Measurements from ENCODE around the gene SLC25A45. TPM values are rescaled to one million over a fixed set of nuclear protein-coding genes. Genes with fewer than 3 reads are reported as not detected.

SLC25A45 gene
- total RNA-seq, 1 donor from 2014 or later, result 14.5 TPM

DNA sequence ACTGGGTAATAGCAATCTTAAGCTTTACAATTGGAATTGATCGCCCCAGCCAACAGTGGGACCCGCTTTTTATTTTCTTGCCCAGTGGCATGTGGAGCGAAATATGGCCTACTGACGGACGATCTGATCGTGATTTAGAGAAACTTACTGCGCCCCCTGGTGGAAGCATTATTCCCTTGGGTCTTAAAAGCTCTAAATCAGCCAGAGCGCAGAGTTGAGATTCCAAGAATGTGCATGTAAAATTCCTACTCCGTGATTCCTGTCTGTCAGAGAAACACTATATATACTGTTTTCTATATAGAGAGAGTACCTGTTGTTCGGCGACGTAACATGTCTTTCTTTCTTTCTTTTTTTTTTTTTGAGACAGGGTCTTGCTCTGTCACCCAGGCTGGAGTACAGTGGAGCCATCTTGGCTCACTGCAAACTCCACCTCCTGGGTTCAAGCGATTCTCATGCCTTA, 52.5 kb downstream of the SLC25A45 start:
- peak; percentile 67 for ATAC-seq
- peak; percentile 80 for DNase-seq (ENCODE audit: low spot score)

DNA sequence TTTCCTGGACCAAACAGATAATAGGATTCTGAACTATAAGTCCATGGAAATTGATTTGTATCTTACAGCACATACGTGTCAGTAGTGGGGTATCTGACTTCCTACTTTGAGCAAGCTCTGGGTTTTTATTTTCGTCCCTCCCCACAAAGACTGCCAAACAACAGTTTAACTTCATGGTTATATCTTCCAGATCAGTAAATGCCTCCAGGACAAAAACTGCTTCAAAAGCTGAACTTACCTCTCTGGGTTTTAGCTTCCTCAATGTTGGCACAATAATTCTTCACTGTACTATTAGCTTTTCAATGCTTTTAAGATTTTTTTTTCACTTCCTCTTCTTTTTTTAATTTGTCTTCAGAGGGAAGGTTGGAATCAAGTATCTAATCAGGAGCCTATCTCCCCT, 53.0 kb downstream of the SLC25A45 start:
- ATAC-seq (no peak), DNase-seq (ENCODE audit: low spot score) (no peak)

DNA sequence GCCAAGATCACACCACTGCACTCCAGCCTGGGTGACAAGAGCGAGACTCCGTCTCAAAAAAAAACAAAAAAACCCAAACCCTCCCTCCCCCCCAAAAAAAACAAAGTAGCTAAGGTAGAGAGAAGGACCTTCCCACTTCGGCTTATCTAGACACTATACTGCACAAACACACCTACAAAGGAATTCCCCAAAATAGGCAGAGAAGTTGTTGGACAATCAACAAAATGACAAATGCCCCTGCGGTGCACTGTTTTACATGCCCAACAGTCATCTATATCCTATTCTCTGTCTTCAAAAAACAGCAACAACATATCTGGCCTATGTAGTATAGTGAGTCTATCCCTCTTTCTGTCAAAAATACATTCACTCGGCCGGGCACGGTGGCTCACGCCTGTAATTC, 55.4 kb downstream of the SLC25A45 start:
- ATAC-seq (no peak), DNase-seq (ENCODE audit: low spot score) (no peak)

DNA sequence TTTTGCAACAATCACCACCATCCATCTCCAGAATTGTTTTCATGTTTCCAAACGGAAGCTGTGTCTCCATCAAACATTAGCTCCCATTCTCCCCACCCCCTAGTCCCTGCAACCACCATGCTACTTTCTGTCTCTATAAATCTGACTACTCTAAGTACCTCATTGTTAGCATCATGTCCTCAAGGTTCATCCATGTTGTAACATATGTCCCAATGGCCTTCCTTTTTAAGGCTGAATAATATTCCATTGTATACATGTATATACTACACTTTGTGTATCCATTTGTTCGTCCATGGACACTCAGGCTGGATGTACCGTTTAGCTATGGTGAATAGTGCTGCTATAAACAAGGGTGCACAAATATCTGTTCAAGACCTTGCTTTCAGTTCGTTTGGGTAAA, 57.0 kb downstream of the SLC25A45 start:
- no peak for ATAC-seq
- DNase-seq (ENCODE audit: low spot score), result no peak

Other genes with a start within 250 kb of the SLC25A45 start
- gene SYVN1, start 248.1 kb downstream of the SLC25A45 start, total RNA-seq, result 110 TPM
- gene SPDYC, start 212.4 kb downstream of the SLC25A45 start, total RNA-seq, result 1.2 TPM
- 81.0 TPM for gene CAPN1, start 200.7 kb downstream of the SLC25A45 start, total RNA-seq
- 3.3 TPM for gene POLA2, start 120.7 kb downstream of the SLC25A45 start, total RNA-seq
- gene CDC42EP2, start 67.8 kb downstream of the SLC25A45 start, total RNA-seq, result 3.5 TPM
- gene DPF2, start 48.8 kb downstream of the SLC25A45 start, total RNA-seq, result 18.7 TPM
- gene TIGD3, start 27.9 kb downstream of the SLC25A45 start, total RNA-seq, result 0.43 TPM
- gene FRMD8, start 4.0 kb upstream of the SLC25A45 start, total RNA-seq, result 9.3 TPM
- 766 TPM for gene NEAT1, start 40.2 kb upstream of the SLC25A45 start, total RNA-seq
- gene MALAT1, start 116.4 kb upstream of the SLC25A45 start, total RNA-seq, result 2,761 TPM
- gene SCYL1, start 142.4 kb upstream of the SLC25A45 start, total RNA-seq, result 67.6 TPM
- gene LTBP3, start 175.7 kb upstream of the SLC25A45 start, total RNA-seq, result 42.3 TPM
- 17.0 TPM for gene ZNRD2, start 187.8 kb upstream of the SLC25A45 start, total RNA-seq
- gene FAM89B, start 189.9 kb upstream of the SLC25A45 start, total RNA-seq, result 19.0 TPM
- gene EHBP1L1, start 193.4 kb upstream of the SLC25A45 start, total RNA-seq, result 13.5 TPM
- gene KCNK7, start 213.2 kb upstream of the SLC25A45 start, total RNA-seq, result not detected
- gene MAP3K11, start 231.6 kb upstream of the SLC25A45 start, total RNA-seq, result 85.4 TPM
- gene PCNX3, start 233.1 kb upstream of the SLC25A45 start, total RNA-seq, result 16.8 TPM